Activated naive CD4-positive, alpha-beta T cell treated with anti-CD3 and anti-CD28 coated beads, Interleukin-2, amount 50 U/mL, for 72 hours (primary cell): ENCODE data around the gene COL9A3. TPM values are rescaled to one million over a fixed set of nuclear protein-coding genes. Genes with fewer than 3 reads are reported as not detected.

ENCODE experiments used
- ATAC-seq, 2 donors: fragments of 150-1000 bp; cut with Tn5 transposase; 2 replicates each; pipeline ENCODE4 v1.10.0; 2021; ENCODE audit warnings: mild to moderate bottlenecking in 2 of 2, moderate library complexity in 2 of 2
- DNase-seq, 2 donors: peaks; one replicate each; pipeline ENCODE4 v3.0.0; 2021 to 2022; ENCODE audit warnings: low spot score in 2 of 2
- H3K27ac Mint-ChIP-seq, 2 donors: one replicate each; pipeline ENCODE4 v1.8.0; 2022; ENCODE audit warnings: mild to moderate bottlenecking in 2 of 2, mixed read lengths in 2 of 2
- H3K36me3 Mint-ChIP-seq, 2 donors: one replicate each; pipeline ENCODE4 v1.8.0; 2022; ENCODE audit warnings: mixed read lengths in 2 of 2
- H3K9me3 Mint-ChIP-seq, 2 donors: one replicate each; pipeline ENCODE4 v1.8.0; 2022; ENCODE audit warnings: mixed read lengths in 2 of 2
- total RNA-seq, 2 donors: library from RNA; stranded (reverse); gene quantifications; one replicate each; pipeline ENCODE4 v1.2.3, GENCODE V29; 2022

COL9A3 gene
- total RNA-seq, 2 donors from 2014 or later: not detected

GRCh38 chr20:62802026-62802712 is 14.7 kb upstream of the COL9A3 start:
- peaks cover 5 to 14% of the 10 kb centered on the region in 2 donors for H3K36me3 Mint-ChIP-seq
- no peak for ATAC-seq
- no peak for DNase-seq
- no peak overlapping the region for H3K27ac Mint-ChIP-seq
- no peaks in the 10 kb centered on the region for H3K9me3 Mint-ChIP-seq

GRCh38 chr20:62804021-62804626 is 12.7 kb upstream of the COL9A3 start:
- no peak for DNase-seq
- no peaks in the 10 kb centered on the region for H3K9me3 Mint-ChIP-seq
- ATAC-seq: peak; percentile 10 to 14
- H3K36me3 Mint-ChIP-seq: peaks cover under 1 to 5% of the 10 kb centered on the region in 2 donors
- H3K27ac Mint-ChIP-seq: peak overlapping the region; percentile 50 to 88

- ATAC-seq (peak; percentile 30 to 72), DNase-seq (peak; percentile 67 to 70)
- Mint-ChIP-seq H3K36me3 (peaks cover 0 to 5% of the 10 kb centered on the region in 2 donors), H3K9me3 (no peaks in the 10 kb centered on the region), H3K27ac (peak within 1 kb of the TSS; percentile 82 to 88)
Measured at GRCh38 chr20:62804627-62805154, 12.2 kb upstream of the COL9A3 start, which contains the start of gene OGFR. TSS of gene OGFR (plus strand) at chr20:62804835. CDS start at chr20:62804860, 25 bp downstream.

DNA sequence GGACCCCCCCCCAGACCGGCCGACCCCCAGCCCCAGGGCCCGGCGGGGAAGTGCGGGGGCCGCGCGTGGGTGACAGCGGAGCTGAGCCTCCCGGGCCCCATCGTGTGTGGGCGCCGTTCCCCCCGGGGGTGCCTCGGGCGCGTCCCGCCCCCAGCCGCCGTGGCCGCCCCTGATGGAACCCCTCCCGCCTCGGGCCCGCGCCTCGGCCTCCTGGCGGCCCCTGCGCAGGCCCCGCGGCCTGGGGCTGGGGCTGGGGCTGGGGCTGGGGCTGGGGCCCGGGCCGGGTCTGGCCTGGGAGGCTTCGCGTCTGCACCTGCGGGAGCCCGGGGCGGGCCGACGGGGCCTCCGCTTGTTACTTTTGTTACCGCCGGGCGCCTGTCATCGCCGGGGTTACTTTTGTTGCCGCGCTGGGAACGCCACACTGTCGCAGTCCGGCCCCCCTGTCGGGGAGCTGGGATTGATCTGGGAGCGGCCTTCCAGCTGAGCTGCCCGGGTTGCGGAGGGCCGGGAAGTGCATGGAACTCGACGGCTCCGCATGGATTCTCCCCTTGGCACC is 11.6 kb upstream of the COL9A3 start:
- Mint-ChIP-seq H3K9me3 (no peaks in the 10 kb centered on the region), H3K36me3 (peaks cover 0 to 5% of the 10 kb centered on the region in 2 donors), H3K27ac (peak overlapping the region in 1 of 2 donors; percentile 88)
- peak; percentile 19 to 34 for ATAC-seq
- no peak for DNase-seq

DNA sequence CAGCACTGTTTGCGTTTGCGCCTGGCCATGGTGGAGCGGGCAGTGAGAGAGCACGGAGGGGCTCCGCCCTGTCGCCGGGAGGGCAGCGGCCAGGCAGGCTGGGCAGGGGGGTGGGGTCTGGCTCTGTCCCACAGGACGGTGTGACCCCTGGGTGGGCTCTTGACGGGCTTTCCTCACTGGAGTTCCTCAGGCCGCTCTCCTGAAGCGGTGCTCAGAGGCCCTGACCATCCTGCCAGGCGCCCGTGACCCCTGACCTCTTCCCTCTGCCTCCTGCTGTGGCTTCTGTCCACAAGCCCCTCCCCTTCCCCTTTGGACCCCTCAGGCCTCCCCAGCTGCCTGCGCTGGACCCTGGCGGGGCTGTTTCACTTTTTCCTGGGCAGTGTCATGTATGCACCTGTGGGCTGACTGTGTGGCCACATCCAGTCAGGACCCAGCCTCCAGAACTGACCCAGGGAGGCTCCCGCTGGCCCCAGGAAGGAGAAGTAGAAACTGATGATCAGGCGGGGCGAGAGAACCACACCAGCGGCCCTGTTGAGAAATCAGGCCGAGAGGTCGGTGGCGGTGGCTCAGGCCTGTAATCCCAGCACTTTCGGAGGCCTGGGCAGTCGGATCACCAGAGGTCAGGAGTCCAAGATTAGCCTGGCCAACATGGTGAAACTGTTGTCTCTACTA is 11.0 kb upstream of the COL9A3 start:
- ATAC-seq (no peak), DNase-seq (no peak)
- no peaks in the 10 kb centered on the region for H3K9me3 Mint-ChIP-seq
- H3K27ac Mint-ChIP-seq: peak overlapping the region; percentile 50 to 76
- H3K36me3 Mint-ChIP-seq: peaks cover 0 to 5% of the 10 kb centered on the region in 2 donors

DNA sequence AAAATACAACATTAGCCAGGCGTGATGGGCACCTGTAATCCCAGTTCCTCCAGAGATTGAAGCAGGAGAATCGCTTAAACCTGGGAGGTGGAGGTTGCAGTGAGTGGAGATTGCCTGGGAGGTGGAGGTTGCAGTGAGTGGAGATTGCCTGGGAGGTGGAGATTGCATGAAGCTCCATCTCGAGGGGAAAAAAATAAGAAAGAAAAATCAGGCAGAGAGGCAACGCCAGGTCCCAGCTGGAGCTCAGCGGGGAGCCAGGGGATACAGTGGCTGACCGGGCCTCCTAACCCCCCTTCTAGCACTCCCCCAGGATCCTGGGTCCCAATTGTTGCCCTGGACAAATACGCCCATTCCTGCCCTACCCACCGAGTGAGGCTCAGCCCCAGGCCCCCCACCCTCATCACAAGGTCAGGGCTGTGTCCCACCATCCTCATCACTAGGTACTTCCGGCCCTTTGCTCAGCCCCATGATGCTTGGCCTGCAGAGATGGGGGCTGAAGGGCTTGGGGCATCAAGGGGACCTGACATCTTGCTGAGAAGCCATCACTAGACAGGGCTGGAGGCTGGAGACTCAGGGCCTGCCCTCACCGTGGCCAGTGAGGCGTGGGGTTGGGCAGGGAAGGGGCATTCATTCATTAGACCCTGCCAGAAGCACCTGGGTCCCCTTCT is 10.3 kb upstream of the COL9A3 start:
- Mint-ChIP-seq H3K36me3 (peaks cover 0 to 5% of the 10 kb centered on the region in 2 donors), H3K27ac (peak overlapping the region in 1 of 2 donors; percentile 76), H3K9me3 (no peaks in the 10 kb centered on the region)
- no peak for ATAC-seq
- DNase-seq: no peak

DNA sequence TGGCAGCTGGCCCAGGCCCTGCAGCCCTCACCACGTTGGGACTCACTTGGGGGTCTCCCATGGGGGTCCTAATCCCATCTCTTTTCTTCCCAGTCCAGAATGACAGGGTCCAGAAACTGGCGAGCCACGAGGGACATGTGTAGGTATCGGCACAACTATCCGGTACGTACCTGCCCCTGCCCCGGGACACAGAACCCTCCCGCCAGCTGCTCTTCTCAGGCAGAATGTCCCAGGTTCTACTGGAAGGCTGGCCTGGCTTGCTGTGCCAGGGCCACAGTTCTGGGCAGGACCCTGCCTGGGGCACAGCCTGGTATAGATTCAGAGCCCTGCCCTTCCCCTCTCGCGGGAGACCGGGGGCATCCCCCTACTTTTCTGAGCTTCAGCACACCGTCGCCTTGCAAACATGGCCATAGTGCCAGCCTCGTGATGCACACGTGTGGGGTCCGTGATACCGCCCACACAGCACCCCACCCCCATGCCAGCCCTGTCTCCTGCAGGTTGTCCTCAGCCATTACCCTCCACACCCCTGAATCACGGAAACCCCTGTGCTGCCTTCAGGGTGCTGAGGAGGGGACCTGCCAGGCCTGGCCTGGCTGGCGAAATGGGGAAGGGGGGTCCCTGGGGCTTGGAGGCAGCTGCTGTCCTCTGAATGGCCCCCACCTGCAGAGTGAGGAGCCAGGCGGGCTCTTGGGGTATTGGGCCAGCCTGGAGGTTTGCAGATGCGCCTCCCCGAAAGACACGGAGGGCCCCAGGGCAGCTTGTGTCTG is 9.2 kb upstream of the COL9A3 start:
- H3K36me3 Mint-ChIP-seq: peaks cover 0 to 5% of the 10 kb centered on the region in 2 donors
- H3K27ac Mint-ChIP-seq: no peak overlapping the region
- no peaks in the 10 kb centered on the region for H3K9me3 Mint-ChIP-seq
- ATAC-seq: no peak
- no peak for DNase-seq

DNA sequence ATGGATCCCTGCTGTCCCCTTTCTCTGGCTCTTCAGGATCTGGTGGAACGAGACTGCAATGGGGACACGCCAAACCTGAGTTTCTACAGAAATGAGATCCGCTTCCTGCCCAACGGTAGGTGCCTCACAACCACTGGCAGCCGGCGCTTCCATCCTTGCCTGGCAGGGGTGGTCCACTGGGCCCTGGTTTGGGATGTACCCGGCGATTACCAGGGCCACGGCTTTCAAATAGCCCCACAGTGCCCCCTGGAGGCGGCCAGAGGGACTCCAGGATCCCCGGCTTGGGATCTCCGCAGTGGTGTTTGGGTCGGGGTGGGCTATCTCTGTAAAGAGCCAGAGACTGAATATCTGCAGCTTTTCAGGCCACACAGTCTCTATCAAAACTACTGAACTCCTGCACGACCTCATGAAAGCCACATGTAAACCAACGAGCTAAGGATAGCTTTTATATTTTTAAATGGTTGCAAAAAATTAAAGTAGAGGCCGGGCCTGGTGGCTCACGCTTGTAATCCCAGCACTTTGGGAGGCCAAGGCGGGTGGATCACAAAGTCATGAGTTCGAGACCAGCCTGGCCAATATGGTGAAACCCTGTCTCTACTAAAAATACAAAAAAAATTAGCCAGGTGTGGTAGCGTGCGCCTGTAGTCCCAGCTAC is 8.5 kb upstream of the COL9A3 start:
- DNase-seq (peak in 1 of 2 donors; percentile 85), ATAC-seq (peak; percentile 55 to 68)
- Mint-ChIP-seq H3K9me3 (no peaks in the 10 kb centered on the region), H3K36me3 (peaks cover 0 to 5% of the 10 kb centered on the region in 2 donors), H3K27ac (peak overlapping the region in 1 of 2 donors; percentile 22)

DNA sequence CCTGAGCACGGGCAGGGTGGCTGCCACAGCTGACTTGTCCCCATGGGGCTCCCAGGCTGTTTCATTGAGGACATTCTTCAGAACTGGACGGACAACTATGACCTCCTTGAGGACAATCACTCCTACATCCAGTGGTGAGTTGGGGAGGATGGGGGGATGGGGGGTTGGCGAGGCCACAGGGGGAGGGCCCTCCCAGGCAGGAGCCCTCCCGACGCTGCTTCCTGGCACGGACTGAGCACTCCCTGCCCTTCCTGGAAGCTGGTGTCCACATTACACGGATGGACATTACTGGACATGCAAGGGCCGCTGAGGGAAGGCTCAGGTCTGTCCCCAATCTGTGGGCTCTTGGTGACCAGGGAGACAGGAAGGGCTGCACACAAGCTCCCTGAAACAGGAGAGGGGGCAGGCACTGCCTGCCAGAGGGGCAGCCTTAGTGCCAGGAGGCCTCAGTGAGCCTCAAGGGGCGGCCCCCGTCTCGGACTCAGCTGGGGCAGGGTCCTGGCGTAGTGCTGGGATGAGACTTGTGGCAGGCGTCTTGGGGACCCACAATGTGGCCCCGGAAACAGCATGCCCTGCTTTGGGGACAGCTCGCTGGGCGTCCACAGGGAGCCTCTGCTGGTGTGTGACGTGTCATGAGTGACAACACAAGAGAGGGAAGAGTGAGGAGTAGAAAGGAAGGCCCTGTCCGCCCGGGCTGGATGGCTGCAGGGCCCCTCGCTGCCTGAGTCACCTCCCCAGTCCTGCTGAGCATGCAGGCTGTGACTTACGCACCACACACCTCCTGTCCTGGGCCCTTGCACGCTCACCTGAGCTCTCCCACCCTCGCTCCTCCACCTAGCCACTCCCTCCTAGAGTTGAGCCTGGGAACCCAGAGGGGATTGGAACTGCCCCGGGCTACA is 7.1 kb upstream of the COL9A3 start:
- ATAC-seq: no peak
- no peak overlapping the region for H3K27ac Mint-ChIP-seq
- no peaks in the 10 kb centered on the region for H3K36me3 Mint-ChIP-seq
- no peak for DNase-seq
- no peaks in the 10 kb centered on the region for H3K9me3 Mint-ChIP-seq

- H3K9me3 Mint-ChIP-seq: no peaks in the 10 kb centered on the region
- no peaks in the 10 kb centered on the region for H3K36me3 Mint-ChIP-seq
- no peak for ATAC-seq
Measured at GRCh38 chr20:62811320-62811719, 5.5 kb upstream of the COL9A3 start.

GRCh38 chr20:62811720-62812119 is 5.1 kb upstream of the COL9A3 start:
- H3K9me3 Mint-ChIP-seq: no peaks in the 10 kb centered on the region
- H3K27ac Mint-ChIP-seq: peak overlapping the region in 1 of 2 donors; percentile 79
- no peaks in the 10 kb centered on the region for H3K36me3 Mint-ChIP-seq
- DNase-seq (no peak), ATAC-seq (no peak)

More at GRCh38 chr20:62811320-62811719, 5.5 kb upstream of the COL9A3 start:
- no peak for DNase-seq
- H3K27ac Mint-ChIP-seq: no peak overlapping the region

DNA sequence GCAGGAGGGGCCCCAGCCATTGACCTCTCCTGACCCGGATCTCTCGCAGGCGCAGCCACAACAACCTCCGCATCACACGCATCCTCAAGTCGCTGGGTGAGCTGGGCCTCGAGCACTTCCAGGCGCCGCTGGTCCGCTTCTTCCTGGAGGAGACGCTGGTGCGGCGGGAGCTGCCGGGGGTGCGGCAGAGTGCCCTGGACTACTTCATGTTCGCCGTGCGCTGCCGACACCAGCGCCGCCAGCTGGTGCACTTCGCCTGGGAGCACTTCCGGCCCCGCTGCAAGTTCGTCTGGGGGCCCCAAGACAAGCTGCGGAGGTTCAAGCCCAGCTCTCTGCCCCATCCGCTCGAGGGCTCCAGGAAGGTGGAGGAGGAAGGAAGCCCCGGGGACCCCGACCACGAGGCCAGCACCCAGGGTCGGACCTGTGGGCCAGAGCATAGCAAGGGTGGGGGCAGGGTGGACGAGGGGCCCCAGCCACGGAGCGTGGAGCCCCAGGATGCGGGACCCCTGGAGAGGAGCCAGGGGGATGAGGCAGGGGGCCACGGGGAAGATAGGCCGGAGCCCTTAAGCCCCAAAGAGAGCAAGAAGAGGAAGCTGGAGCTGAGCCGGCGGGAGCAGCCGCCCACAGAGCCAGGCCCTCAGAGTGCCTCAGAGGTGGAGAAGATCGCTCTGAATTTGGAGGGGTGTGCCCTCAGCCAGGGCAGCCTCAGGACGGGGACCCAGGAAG is 4.5 kb upstream of the COL9A3 start:
- Mint-ChIP-seq H3K36me3 (no peaks in the 10 kb centered on the region), H3K27ac (no peak overlapping the region), H3K9me3 (no peaks in the 10 kb centered on the region)
- DNase-seq: no peak
- no peak for ATAC-seq

DNA sequence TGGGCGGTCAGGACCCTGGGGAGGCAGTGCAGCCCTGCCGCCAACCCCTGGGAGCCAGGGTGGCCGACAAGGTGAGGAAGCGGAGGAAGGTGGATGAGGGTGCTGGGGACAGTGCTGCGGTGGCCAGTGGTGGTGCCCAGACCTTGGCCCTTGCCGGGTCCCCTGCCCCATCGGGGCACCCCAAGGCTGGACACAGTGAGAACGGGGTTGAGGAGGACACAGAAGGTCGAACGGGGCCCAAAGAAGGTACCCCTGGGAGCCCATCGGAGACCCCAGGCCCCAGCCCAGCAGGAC is 4.0 kb upstream of the COL9A3 start:
- H3K36me3 Mint-ChIP-seq: no peaks in the 10 kb centered on the region
- no peak for ATAC-seq
- H3K9me3 Mint-ChIP-seq: no peaks in the 10 kb centered on the region
- DNase-seq: no peak
- H3K27ac Mint-ChIP-seq: no peak overlapping the region

- Mint-ChIP-seq H3K36me3 (no peaks in the 10 kb centered on the region), H3K9me3 (no peaks in the 10 kb centered on the region), H3K27ac (no peak overlapping the region)
- no peak for DNase-seq
- ATAC-seq: no peak
Measured at GRCh38 chr20:62813588-62813987, 3.3 kb upstream of the COL9A3 start.
